GM23338 (cell line): ENCODE data around the gene IGSF21. TPM values are rescaled to one million over a fixed set of nuclear protein-coding genes. Genes with fewer than 3 reads are reported as not detected.

Source experiments
- ATAC-seq: fragments of 200-7000 bp; cut with Tn5 transposase; 3 replicates; pipeline ENCODE4 v1.9.1; 2020
- DNase-seq: peaks from one replicate; pipeline ENCODE4 v3.0.0-alpha.2; 2015; ENCODE audit warnings: low spot score
- H2AFZ ChIP-seq: fragments of 200-600 bp; sonication (generic); 2 replicates; pipeline ENCODE4 v1.8.0; 2016; ENCODE audit warnings: antibody characterized with exemption, mild to moderate bottlenecking, moderate library complexity
- H3F3A ChIP-seq: fragments of 200-600 bp; sonication (generic); replicated peaks from 2 replicates; pipeline ENCODE4 v1.8.0; 2017; ENCODE audit warnings: antibody characterized with exemption, mixed run types, low read depth
- H3K27ac ChIP-seq: fragments of 200-600 bp; sonication (generic); 2 replicates; pipeline ENCODE4 v1.6.1; 2016; ENCODE audit warnings: low read depth
- H3K27me3 ChIP-seq: fragments of 200-600 bp; sonication (generic); 2 replicates; pipeline ENCODE4 v1.8.0; 2016; ENCODE audit warnings: mild to moderate bottlenecking, mixed run types, moderate library complexity; ENCODE audit not compliant: insufficient read depth
- H3K36me3 ChIP-seq: fragments of 200-600 bp; sonication (generic); 2 replicates; pipeline ENCODE4 v1.8.0; 2016; ENCODE audit warnings: mild to moderate bottlenecking; ENCODE audit not compliant: insufficient read depth
- H3K4me1 ChIP-seq: fragments of 200-600 bp; sonication (generic); 2 replicates; pipeline ENCODE4 v1.8.0; 2016; ENCODE audit warnings: mild to moderate bottlenecking, moderate library complexity; ENCODE audit not compliant: insufficient read depth
- H3K4me2 ChIP-seq: fragments of 200-600 bp; sonication (generic); 2 replicates; pipeline ENCODE4 v1.7.1; 2017; ENCODE audit warnings: mixed run types
- H3K4me3 ChIP-seq: fragments of 200-600 bp; sonication (generic); 2 replicates; pipeline ENCODE4 v1.6.1; 2016; ENCODE audit warnings: mixed run types
- H3K79me2 ChIP-seq: fragments of 200-600 bp; sonication (generic); replicated peaks from 2 replicates; pipeline ENCODE4 v1.8.0; 2017; ENCODE audit warnings: mild to moderate bottlenecking; ENCODE audit not compliant: insufficient read depth
- H3K9me2 ChIP-seq: fragments of 200-600 bp; sonication (generic); 2 replicates; pipeline ENCODE4 v1.8.0; 2017; ENCODE audit not compliant: insufficient read depth
- H4K20me1 ChIP-seq: fragments of 200-600 bp; sonication (generic); replicated peaks from 2 replicates; pipeline ENCODE4 v1.8.0; 2017; ENCODE audit warnings: mild to moderate bottlenecking; ENCODE audit not compliant: insufficient read depth
- H3K27ac Mint-ChIP-seq: 2 replicates; pipeline ENCODE4 v1.8.0; 2020; ENCODE audit warnings: inconsistent platforms, mild to moderate bottlenecking, moderate library complexity, mixed read lengths
- H3K27me3 Mint-ChIP-seq: 3 replicates; pipeline ENCODE4 v1.8.0; 2022; ENCODE audit warnings: low read depth, mild to moderate bottlenecking, moderate library complexity, mixed read lengths, inconsistent platforms; ENCODE audit not compliant: insufficient read depth, poor library complexity
- H3K36me3 Mint-ChIP-seq: 3 replicates; pipeline ENCODE4 v1.8.0; 2021; ENCODE audit warnings: low read depth, mild to moderate bottlenecking, inconsistent platforms, moderate library complexity, mixed read lengths
- H3K4me1 Mint-ChIP-seq: 3 replicates; pipeline ENCODE4 v1.8.0; 2020; ENCODE audit warnings: mild to moderate bottlenecking, inconsistent platforms, mixed read lengths
- H3K4me3 Mint-ChIP-seq: 3 replicates; pipeline ENCODE4 v1.8.0; 2021; ENCODE audit warnings: moderate library complexity, mild to moderate bottlenecking, inconsistent platforms, mixed read lengths
- H3K9me3 Mint-ChIP-seq: 3 replicates; pipeline ENCODE4 v1.8.0; 2020; ENCODE audit warnings: moderate library complexity, mild to moderate bottlenecking, inconsistent platforms, mixed read lengths
- EZH2phosphoT487 ChIP-seq: fragments of 200-600 bp; sonication (generic); IDR thresholded peaks from one replicate; pipeline ENCODE4 v1.8.1; 2018; ENCODE audit warnings: antibody characterized with exemption; ENCODE audit not compliant: unreplicated experiment
- JUNB ChIP-seq: IDR thresholded peaks from one replicate; pipeline ENCODE4 v1.6.1; 2016; ENCODE audit warnings: antibody characterized with exemption; ENCODE audit not compliant: unreplicated experiment
- NANOG ChIP-seq: IDR thresholded peaks from 2 replicates; pipeline ENCODE4 v1.6.1; 2016; ENCODE audit warnings: antibody characterized with exemption, borderline replicate concordance
- POLR2AphosphoS5 ChIP-seq: IDR thresholded peaks from 2 replicates; pipeline ENCODE4 v1.6.1; 2016; ENCODE audit warnings: antibody characterized with exemption, low read depth
- polyA plus RNA-seq: library from polyadenylated mRNA; unstranded; fragments of >200 nt; fragmentation: Nextera tagmentation; extraction: Ambion mirVana; gene quantifications from 2 replicates; pipeline ENCODE4 v1.2.1, GENCODE V29; 2016
- total RNA-seq: library from RNA; depleted of rRNA; stranded (reverse); fragments of >200 nt; shearing (Covaris generic); gene quantifications from 2 replicates; pipeline ENCODE4 v1.2.3, GENCODE V29; 2014
- TF ChIP-seq, protein P1 (sequence below), 2 experiments: fragments of 200-600 bp in 1 of 2; sonication (generic) in 1 of 2; conservative IDR thresholded peaks; 2 replicates each; pipeline versions ENCODE4 v1.5.1 to v1.6.1; 2016 to 2017; ENCODE audit warnings: antibody characterized with exemption in 2 of 2, low read depth in 2 of 2, mild to moderate bottlenecking in 2 of 2, moderate library complexity in 1 of 2
- TF ChIP-seq, protein P2 (sequence below): IDR thresholded peaks from one replicate; pipeline ENCODE4 v1.6.1; 2018; ENCODE audit warnings: antibody characterized with exemption; ENCODE audit not compliant: unreplicated experiment
- TF ChIP-seq, protein P3 (sequence below): fragments of 250-450 bp; sonication (Bioruptor Pico); IDR thresholded peaks from 2 replicates; pipeline ENCODE4 v1.5.0; 2020; ENCODE audit warnings: mild to moderate bottlenecking, moderate library complexity

Gene IGSF21
- total and polyA plus RNA-seq, 2 experiments from 2014 or later: 15.6 to 15.7 TPM

GRCh38 chr1:18211764-18212163 is 104.2 kb downstream of the IGSF21 start (continued):
- TF ChIP-seq, protein P1, sequence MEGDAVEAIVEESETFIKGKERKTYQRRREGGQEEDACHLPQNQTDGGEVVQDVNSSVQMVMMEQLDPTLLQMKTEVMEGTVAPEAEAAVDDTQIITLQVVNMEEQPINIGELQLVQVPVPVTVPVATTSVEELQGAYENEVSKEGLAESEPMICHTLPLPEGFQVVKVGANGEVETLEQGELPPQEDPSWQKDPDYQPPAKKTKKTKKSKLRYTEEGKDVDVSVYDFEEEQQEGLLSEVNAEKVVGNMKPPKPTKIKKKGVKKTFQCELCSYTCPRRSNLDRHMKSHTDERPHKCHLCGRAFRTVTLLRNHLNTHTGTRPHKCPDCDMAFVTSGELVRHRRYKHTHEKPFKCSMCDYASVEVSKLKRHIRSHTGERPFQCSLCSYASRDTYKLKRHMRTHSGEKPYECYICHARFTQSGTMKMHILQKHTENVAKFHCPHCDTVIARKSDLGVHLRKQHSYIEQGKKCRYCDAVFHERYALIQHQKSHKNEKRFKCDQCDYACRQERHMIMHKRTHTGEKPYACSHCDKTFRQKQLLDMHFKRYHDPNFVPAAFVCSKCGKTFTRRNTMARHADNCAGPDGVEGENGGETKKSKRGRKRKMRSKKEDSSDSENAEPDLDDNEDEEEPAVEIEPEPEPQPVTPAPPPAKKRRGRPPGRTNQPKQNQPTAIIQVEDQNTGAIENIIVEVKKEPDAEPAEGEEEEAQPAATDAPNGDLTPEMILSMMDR (conservative IDR thresholded peaks at IDR 0.05; ENCODE audit: low read depth in 2 of 2): no peak
- TF ChIP-seq EZH2phosphoT487: no peak
- TF ChIP-seq POLR2AphosphoS5: no peak
- TF ChIP-seq, protein P2, sequence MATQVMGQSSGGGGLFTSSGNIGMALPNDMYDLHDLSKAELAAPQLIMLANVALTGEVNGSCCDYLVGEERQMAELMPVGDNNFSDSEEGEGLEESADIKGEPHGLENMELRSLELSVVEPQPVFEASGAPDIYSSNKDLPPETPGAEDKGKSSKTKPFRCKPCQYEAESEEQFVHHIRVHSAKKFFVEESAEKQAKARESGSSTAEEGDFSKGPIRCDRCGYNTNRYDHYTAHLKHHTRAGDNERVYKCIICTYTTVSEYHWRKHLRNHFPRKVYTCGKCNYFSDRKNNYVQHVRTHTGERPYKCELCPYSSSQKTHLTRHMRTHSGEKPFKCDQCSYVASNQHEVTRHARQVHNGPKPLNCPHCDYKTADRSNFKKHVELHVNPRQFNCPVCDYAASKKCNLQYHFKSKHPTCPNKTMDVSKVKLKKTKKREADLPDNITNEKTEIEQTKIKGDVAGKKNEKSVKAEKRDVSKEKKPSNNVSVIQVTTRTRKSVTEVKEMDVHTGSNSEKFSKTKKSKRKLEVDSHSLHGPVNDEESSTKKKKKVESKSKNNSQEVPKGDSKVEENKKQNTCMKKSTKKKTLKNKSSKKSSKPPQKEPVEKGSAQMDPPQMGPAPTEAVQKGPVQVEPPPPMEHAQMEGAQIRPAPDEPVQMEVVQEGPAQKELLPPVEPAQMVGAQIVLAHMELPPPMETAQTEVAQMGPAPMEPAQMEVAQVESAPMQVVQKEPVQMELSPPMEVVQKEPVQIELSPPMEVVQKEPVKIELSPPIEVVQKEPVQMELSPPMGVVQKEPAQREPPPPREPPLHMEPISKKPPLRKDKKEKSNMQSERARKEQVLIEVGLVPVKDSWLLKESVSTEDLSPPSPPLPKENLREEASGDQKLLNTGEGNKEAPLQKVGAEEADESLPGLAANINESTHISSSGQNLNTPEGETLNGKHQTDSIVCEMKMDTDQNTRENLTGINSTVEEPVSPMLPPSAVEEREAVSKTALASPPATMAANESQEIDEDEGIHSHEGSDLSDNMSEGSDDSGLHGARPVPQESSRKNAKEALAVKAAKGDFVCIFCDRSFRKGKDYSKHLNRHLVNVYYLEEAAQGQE: no peak
- TF ChIP-seq JUNB: no peak

- ATAC-seq (peak; percentile 76), DNase-seq (peak; percentile 80)
- H3K4me2 ChIP-seq: no peak overlapping the region
- H3K27me3 ChIP-seq: no peaks in the 10 kb centered on the region
- Mint-ChIP-seq H3K9me3 (no peaks in the 10 kb centered on the region), H3K4me3 (no peak overlapping the region), H3K36me3 (peaks cover 3% of the 10 kb centered on the region; the same call in 2 of the 3 replicates), H3K4me1 (peaks cover 7% of the 10 kb centered on the region; the same call in 2 of the 3 replicates), H3K27me3 (peaks cover 6% of the 10 kb centered on the region), H3K27ac (no peak overlapping the region)
- 0 out of 2 replicates have a peak, but pooled peaks cover 9% of the 10 kb centered on the region for H3K9me2 ChIP-seq
- H3K36me3 ChIP-seq: no peaks in the 10 kb centered on the region
- H2AFZ ChIP-seq: no peak overlapping the region
- H3K4me1 ChIP-seq: 0 out of 2 replicates have a peak, but pooled peaks cover 3% of the 10 kb centered on the region
- H3F3A ChIP-seq: no peaks in the 10 kb centered on the region
- no peak overlapping the region for H3K4me3 ChIP-seq
- no peak overlapping the region for H3K27ac ChIP-seq
- H3K79me2 ChIP-seq: no peaks in the 10 kb centered on the region
- H4K20me1 ChIP-seq: no peaks in the 10 kb centered on the region
- TF ChIP-seq, protein P1 (conservative IDR thresholded peaks at IDR 0.05; ENCODE audit: low read depth in 2 of 2): peak; percentile 70 to 87
- TF ChIP-seq, protein P3, sequence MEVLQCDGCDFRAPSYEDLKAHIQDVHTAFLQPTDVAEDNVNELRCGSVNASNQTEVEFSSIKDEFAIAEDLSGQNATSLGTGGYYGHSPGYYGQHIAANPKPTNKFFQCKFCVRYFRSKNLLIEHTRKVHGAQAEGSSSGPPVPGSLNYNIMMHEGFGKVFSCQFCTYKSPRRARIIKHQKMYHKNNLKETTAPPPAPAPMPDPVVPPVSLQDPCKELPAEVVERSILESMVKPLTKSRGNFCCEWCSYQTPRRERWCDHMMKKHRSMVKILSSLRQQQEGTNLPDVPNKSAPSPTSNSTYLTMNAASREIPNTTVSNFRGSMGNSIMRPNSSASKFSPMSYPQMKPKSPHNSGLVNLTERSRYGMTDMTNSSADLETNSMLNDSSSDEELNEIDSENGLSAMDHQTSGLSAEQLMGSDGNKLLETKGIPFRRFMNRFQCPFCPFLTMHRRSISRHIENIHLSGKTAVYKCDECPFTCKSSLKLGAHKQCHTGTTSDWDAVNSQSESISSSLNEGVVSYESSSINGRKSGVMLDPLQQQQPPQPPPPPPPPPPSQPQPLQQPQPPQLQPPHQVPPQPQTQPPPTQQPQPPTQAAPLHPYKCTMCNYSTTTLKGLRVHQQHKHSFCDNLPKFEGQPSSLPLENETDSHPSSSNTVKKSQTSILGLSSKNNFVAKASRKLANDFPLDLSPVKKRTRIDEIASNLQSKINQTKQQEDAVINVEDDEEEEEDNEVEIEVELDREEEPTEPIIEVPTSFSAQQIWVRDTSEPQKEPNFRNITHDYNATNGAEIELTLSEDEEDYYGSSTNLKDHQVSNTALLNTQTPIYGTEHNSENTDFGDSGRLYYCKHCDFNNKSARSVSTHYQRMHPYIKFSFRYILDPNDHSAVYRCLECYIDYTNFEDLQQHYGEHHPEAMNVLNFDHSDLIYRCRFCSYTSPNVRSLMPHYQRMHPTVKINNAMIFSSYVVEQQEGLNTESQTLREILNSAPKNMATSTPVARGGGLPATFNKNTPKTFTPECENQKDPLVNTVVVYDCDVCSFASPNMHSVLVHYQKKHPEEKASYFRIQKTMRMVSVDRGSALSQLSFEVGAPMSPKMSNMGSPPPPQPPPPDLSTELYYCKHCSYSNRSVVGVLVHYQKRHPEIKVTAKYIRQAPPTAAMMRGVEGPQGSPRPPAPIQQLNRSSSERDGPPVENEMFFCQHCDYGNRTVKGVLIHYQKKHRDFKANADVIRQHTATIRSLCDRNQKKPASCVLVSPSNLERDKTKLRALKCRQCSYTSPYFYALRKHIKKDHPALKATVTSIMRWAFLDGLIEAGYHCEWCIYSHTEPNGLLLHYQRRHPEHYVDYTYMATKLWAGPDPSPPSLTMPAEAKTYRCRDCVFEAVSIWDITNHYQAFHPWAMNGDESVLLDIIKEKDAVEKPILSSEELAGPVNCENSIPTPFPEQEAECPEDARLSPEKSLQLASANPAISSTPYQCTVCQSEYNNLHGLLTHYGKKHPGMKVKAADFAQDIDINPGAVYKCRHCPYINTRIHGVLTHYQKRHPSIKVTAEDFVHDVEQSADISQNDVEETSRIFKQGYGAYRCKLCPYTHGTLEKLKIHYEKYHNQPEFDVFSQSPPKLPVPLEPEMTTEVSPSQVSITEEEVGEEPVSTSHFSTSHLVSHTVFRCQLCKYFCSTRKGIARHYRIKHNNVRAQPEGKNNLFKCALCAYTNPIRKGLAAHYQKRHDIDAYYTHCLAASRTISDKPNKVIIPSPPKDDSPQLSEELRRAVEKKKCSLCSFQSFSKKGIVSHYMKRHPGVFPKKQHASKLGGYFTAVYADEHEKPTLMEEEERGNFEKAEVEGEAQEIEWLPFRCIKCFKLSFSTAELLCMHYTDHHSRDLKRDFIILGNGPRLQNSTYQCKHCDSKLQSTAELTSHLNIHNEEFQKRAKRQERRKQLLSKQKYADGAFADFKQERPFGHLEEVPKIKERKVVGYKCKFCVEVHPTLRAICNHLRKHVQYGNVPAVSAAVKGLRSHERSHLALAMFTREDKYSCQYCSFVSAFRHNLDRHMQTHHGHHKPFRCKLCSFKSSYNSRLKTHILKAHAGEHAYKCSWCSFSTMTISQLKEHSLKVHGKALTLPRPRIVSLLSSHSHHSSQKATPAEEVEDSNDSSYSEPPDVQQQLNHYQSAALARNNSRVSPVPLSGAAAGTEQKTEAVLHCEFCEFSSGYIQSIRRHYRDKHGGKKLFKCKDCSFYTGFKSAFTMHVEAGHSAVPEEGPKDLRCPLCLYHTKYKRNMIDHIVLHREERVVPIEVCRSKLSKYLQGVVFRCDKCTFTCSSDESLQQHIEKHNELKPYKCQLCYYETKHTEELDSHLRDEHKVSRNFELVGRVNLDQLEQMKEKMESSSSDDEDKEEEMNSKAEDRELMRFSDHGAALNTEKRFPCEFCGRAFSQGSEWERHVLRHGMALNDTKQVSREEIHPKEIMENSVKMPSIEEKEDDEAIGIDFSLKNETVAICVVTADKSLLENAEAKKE (CRISPR knock-in tag): no peak
- TF ChIP-seq NANOG (no peak), EZH2phosphoT487 (no peak)
Measured at GRCh38 chr1:18217398-18218043, 109.9 kb downstream of the IGSF21 start.
